ENCODE measurements around the gene SCARB1.

Gene SCARB1

GRCh38 chr12:124910561-124911478 is 47.2 kb upstream of the SCARB1 start (continued):
- TF ChIP-seq, protein P1, sequence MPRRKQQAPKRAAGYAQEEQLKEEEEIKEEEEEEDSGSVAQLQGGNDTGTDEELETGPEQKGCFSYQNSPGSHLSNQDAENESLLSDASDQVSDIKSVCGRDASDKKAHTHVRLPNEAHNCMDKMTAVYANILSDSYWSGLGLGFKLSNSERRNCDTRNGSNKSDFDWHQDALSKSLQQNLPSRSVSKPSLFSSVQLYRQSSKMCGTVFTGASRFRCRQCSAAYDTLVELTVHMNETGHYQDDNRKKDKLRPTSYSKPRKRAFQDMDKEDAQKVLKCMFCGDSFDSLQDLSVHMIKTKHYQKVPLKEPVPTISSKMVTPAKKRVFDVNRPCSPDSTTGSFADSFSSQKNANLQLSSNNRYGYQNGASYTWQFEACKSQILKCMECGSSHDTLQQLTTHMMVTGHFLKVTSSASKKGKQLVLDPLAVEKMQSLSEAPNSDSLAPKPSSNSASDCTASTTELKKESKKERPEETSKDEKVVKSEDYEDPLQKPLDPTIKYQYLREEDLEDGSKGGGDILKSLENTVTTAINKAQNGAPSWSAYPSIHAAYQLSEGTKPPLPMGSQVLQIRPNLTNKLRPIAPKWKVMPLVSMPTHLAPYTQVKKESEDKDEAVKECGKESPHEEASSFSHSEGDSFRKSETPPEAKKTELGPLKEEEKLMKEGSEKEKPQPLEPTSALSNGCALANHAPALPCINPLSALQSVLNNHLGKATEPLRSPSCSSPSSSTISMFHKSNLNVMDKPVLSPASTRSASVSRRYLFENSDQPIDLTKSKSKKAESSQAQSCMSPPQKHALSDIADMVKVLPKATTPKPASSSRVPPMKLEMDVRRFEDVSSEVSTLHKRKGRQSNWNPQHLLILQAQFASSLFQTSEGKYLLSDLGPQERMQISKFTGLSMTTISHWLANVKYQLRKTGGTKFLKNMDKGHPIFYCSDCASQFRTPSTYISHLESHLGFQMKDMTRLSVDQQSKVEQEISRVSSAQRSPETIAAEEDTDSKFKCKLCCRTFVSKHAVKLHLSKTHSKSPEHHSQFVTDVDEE (CRISPR knock-in tag; IDR thresholded peaks at IDR 0.05), result no peak
- TF ChIP-seq ZNF70 (CRISPR knock-in tag; IDR thresholded peaks at IDR 0.05) (peak; percentile 44), POU6F1 (CRISPR knock-in tag; IDR thresholded peaks at IDR 0.05; ENCODE audit: borderline replicate concordance, low read depth) (peak; percentile 39; the same call in 1 of the 2 replicates), PATZ1 (CRISPR knock-in tag; IDR thresholded peaks at IDR 0.05; ENCODE audit: borderline replicate concordance) (peak; percentile 92)

- TF ChIP-seq ARNTL (CRISPR knock-in tag; IDR thresholded peaks at IDR 0.05; ENCODE audit: borderline replicate concordance, low read depth), result peak; percentile 55; the same call in 1 of the 2 replicates
- TF ChIP-seq ZNF8 (CRISPR knock-in tag; IDR thresholded peaks at IDR 0.05), result peak; percentile 19
- TF ChIP-seq ISL1 (CRISPR knock-in tag; IDR thresholded peaks at IDR 0.05), result no peak
- TF ChIP-seq, protein P2, sequence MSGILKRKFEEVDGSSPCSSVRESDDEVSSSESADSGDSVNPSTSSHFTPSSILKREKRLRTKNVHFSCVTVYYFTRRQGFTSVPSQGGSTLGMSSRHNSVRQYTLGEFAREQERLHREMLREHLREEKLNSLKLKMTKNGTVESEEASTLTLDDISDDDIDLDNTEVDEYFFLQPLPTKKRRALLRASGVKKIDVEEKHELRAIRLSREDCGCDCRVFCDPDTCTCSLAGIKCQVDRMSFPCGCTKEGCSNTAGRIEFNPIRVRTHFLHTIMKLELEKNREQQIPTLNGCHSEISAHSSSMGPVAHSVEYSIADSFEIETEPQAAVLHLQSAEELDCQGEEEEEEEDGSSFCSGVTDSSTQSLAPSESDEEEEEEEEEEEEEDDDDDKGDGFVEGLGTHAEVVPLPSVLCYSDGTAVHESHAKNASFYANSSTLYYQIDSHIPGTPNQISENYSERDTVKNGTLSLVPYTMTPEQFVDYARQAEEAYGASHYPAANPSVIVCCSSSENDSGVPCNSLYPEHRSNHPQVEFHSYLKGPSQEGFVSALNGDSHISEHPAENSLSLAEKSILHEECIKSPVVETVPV (CRISPR knock-in tag; IDR thresholded peaks at IDR 0.05), result peak; percentile 54; the same call in 1 of the 2 replicates
- TF ChIP-seq RARB (CRISPR knock-in tag; IDR thresholded peaks at IDR 0.05), result peak; percentile 74; the same call in 1 of the 2 replicates
- TF ChIP-seq POU6F1 (CRISPR knock-in tag; IDR thresholded peaks at IDR 0.05; ENCODE audit: borderline replicate concordance, low read depth), result 0 out of 2 replicates have a peak, but pooled peaks have one; percentile 10
- peak; percentile 45; the same call in 1 of the 2 replicates for TF ChIP-seq ZC3H10 (CRISPR knock-in tag; IDR thresholded peaks at IDR 0.05)
- TF ChIP-seq, protein P1 (CRISPR knock-in tag; IDR thresholded peaks at IDR 0.05), result no peak
- TF ChIP-seq TOX (CRISPR knock-in tag; IDR thresholded peaks at IDR 0.05; ENCODE audit: borderline replicate concordance), result 0 out of 2 replicates have a peak, but pooled peaks have one; percentile 40
- ATAC-seq, result peak; percentile 8
These were observed 46.3 kb upstream of the SCARB1 start for GRCh38 chr12:124909831-124910560.
